Body of pancreas (tissue), 4 donors: ENCODE data around the gene GALNT5. TPM values are rescaled to one million over a fixed set of nuclear protein-coding genes. Genes with fewer than 3 reads are reported as not detected.

Experiments
- ATAC-seq: fragments of 150-250 bp; one replicate; pipeline ENCODE4 v1.9.1; 2016
- DNase-seq, 4 donors: peaks; one replicate each; pipeline ENCODE4 v3.0.0-alpha.2; 2019
- H3K27ac ChIP-seq, 4 donors: fragments of 200-600 bp; sonication (generic); 1 replicate in 3 of 4; 2 replicates in 1 of 4; pipeline versions ENCODE4 v1.5.1 to v1.6.1; 2016 to 2019; ENCODE audit warnings: mild to moderate bottlenecking in 1 of 4, mixed read lengths in 1 of 4, moderate library complexity in 1 of 4
- H3K27me3 ChIP-seq, 2 donors: fragments of 200-600 bp; sonication (generic); one replicate each; pipeline ENCODE4 v1.6.0; 2016; ENCODE audit warnings: mild to moderate bottlenecking in 1 of 2
- H3K36me3 ChIP-seq, 2 donors: fragments of 200-600 bp; sonication (generic); replicated peaks in 1 of 2; 2 replicates each; pipeline ENCODE4 v1.5.1; 2016; ENCODE audit warnings: low read depth in 2 of 2; ENCODE audit not compliant: insufficient read depth in 1 of 2
- H3K4me1 ChIP-seq: fragments of 200-600 bp; sonication (generic); one replicate; pipeline ENCODE4 v1.6.0; 2016
- H3K4me3 ChIP-seq, 2 donors: fragments of 200-600 bp; sonication (generic); 1 replicate in 1 of 2; 2 replicates in 1 of 2; pipeline ENCODE4 v1.5.1; 2016 to 2019
- H3K9me3 ChIP-seq, 3 donors: fragments of 200-600 bp; sonication (generic); 1 replicate in 2 of 3; 2 replicates in 1 of 3; pipeline ENCODE4 v1.5.1; 2016
- POLR2A ChIP-seq, 3 donors: fragments of 450-650 bp; IDR thresholded peaks; one replicate each; pipeline ENCODE4 v1.6.1; 2016; ENCODE audit warnings: antibody characterized with exemption in 3 of 3, mild to moderate bottlenecking in 2 of 3
- WGBS, 2 donors: methylation state at CpG; one replicate each; pipeline ENCODE4 v1.1.5; 2017; 5-methylcytosine and 5-hydroxymethylcytosine counted together
- intact Hi-C: fragments of 100-400 bp; cut with DNase I; formaldehyde crosslinking; loops from one replicate; pipeline ENCODE4 v1.15.1; 2023
- total RNA-seq, 2 donors: library from RNA; depleted of rRNA; stranded (reverse); fragments of >200 nt; gene quantifications; one replicate each; pipeline ENCODE4 v1.1.0, GENCODE V29; 2016
- TF ChIP-seq, protein P1 (sequence below), 7 experiments: fragments of 450-650 bp in 4 of 7; fragments of 200-600 bp in 3 of 7; sonication (generic) in 3 of 7; IDR thresholded peaks; one replicate each; pipeline ENCODE4 v1.5.1; 2016 to 2019; ENCODE audit warnings: antibody characterized with exemption in 7 of 7

Gene GALNT5
- total RNA-seq, 2 donors from 2014 or later, result 3.1 TPM; not detected in 1

DNA sequence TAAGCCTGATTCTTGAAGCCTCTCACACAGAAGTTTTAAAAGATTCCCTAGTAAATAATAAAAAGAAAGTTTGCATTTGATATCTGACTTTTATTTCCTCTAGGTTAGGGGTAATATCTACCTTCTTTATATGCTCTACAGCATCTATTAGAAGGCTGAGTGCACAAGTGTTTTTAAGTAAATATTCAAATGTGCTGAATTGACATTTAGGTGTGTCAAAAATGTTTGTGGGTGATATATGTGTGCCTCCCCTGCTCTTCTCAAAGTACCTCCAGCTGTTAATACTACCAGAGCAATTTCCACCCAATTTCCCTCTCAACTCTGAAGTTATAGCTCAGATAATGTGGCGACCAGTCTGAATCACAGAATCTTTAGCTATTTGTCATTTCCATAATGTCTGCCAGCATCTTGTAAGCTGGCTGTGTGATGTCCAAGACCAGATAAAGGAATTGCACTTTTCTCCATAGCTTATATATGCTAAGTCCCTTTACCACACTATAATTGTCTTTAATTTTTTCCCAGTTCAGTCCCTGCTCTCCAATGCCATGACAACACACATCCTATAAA lies 92.5 kb downstream of the GALNT5 start:
- intact Hi-C loops, result loop anchor here (5.0 kb wide), 1 partner anchor 262 kb away; no protein-coding TSS in a partner anchor
- TF ChIP-seq, protein P1, sequence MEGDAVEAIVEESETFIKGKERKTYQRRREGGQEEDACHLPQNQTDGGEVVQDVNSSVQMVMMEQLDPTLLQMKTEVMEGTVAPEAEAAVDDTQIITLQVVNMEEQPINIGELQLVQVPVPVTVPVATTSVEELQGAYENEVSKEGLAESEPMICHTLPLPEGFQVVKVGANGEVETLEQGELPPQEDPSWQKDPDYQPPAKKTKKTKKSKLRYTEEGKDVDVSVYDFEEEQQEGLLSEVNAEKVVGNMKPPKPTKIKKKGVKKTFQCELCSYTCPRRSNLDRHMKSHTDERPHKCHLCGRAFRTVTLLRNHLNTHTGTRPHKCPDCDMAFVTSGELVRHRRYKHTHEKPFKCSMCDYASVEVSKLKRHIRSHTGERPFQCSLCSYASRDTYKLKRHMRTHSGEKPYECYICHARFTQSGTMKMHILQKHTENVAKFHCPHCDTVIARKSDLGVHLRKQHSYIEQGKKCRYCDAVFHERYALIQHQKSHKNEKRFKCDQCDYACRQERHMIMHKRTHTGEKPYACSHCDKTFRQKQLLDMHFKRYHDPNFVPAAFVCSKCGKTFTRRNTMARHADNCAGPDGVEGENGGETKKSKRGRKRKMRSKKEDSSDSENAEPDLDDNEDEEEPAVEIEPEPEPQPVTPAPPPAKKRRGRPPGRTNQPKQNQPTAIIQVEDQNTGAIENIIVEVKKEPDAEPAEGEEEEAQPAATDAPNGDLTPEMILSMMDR (IDR thresholded peaks at IDR 0.05), result no peak
- TF ChIP-seq POLR2A (IDR thresholded peaks at IDR 0.05), result no peak
- H3K4me3 ChIP-seq, result no peak overlapping the region
- no peak for DNase-seq
- H3K4me1 ChIP-seq, result no peaks in the 10 kb centered on the region
- H3K36me3 ChIP-seq, result no peaks in the 10 kb centered on the region
- WGBS, 2 donors, result 73 to 76% methylated on average over 1 of the region's 1 CpG
- no peaks in the 10 kb centered on the region for H3K27me3 ChIP-seq
- no peak overlapping the region for H3K27ac ChIP-seq
- no peak for ATAC-seq
- no peaks in the 10 kb centered on the region for H3K9me3 ChIP-seq

DNA sequence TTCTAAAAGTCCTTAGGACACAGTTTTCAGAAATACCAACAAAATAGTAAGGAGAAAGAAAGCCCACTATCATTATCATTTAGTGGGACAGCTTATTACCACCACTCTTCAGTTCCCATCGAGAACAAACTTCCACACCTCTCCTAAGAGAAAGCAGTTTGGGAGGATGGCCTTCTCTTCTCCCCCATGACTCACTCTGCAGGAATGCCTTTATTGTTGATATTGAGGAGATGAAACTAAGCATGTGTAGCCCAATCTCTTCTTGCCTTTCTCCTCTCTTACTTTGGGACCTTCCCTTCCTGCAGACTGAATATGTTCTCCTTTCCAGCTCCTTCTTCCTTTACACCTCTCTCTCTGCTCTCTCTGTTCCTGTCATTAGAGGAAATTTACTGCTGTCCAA lies 98.1 kb downstream of the GALNT5 start:
- Histone ChIP-seq H3K4me1 (no peaks in the 10 kb centered on the region), H3K27me3 (no peaks in the 10 kb centered on the region), H3K4me3 (no peak overlapping the region), H3K36me3 (no peaks in the 10 kb centered on the region), H3K9me3 (no peaks in the 10 kb centered on the region), H3K27ac (no peak overlapping the region)
- DNase-seq, result no peak
- intact Hi-C loops, result no loop called here
- ATAC-seq, result no peak
- 48 to 76% methylated on average over 1 of the region's 1 CpG for WGBS, 2 donors
- no peak for TF ChIP-seq POLR2A (IDR thresholded peaks at IDR 0.05)
- TF ChIP-seq, protein P1 (IDR thresholded peaks at IDR 0.05), result no peak

DNA sequence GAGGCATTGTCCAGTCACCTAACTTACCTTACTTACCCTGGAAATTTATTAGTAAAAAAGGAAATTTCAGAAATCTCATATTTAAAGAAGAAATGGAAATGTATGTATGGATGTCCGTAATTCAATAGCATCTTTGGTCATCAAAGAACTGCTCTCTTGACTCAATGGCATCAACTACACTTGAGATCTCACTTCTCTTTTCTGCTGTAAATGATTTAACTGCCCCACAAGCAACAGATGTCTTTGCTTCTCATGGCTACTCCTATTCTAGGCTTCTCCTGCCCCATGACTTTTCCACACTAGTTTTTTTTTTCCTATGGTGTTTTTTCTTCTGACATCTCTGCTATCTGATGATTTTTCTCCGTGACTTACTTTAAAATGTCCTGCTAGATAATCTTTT lies 102.1 kb downstream of the GALNT5 start:
- Histone ChIP-seq H3K4me1 (no peaks in the 10 kb centered on the region), H3K9me3 (no peaks in the 10 kb centered on the region), H3K36me3 (no peaks in the 10 kb centered on the region), H3K27me3 (no peaks in the 10 kb centered on the region), H3K4me3 (no peak overlapping the region), H3K27ac (no peak overlapping the region)
- WGBS, 2 donors, result 87 to 91% methylated on average over 2 of the region's 2 CpGs
- TF ChIP-seq POLR2A (IDR thresholded peaks at IDR 0.05), result no peak
- TF ChIP-seq, protein P1 (IDR thresholded peaks at IDR 0.05), result no peak
- intact Hi-C loops, result no loop called here
- no peak for ATAC-seq
- DNase-seq, result no peak

DNA sequence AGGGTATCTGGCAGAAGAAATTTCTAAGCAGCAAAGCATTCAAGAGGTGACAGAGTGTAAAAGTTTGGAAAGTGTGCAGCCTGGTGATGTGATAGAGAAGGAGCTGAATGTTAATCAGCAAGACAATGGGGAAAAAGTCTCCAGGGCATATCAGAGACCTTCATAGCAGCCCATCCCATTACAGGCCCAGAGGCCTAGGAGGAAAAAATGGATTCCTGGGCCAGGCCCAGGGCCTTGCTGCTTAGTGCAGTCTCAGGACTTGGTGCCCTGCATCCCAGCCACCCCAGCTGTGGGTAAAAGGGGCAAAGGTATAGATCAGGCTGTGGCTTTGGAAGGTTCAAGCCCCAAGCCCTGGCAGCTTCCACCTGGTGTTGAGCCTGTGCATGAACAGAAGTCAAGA lies 104.0 kb downstream of the GALNT5 start:
- TF ChIP-seq, protein P1 (IDR thresholded peaks at IDR 0.05), result no peak
- TF ChIP-seq POLR2A (IDR thresholded peaks at IDR 0.05), result no peak
- Histone ChIP-seq H3K4me3 (no peak overlapping the region), H3K27me3 (no peaks in the 10 kb centered on the region), H3K9me3 (no peaks in the 10 kb centered on the region), H3K36me3 (no peaks in the 10 kb centered on the region), H3K4me1 (no peaks in the 10 kb centered on the region), H3K27ac (no peak overlapping the region)
- intact Hi-C loops, result no loop called here
- DNase-seq (no peak), ATAC-seq (no peak)

DNA sequence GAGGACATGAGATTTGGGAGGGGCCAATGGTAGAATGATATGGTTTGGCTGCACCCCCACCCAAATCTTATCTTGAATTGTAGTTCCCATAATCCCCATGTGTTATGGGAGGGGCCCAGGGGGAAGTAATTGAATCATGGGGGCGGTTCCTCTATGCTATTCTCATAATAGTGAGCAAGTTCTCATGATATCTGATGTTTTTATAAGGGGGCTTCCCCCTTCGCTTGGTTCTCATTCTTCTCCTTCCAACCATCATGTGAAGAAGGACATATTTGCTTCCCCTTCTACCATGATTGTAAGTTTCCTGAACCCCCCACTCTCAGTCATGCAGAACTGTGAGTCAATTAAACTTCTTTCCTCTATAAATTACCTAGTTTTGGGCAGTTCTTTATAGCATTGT lies 105.1 kb downstream of the GALNT5 start:
- WGBS, 2 donors, result 88 to 97% methylated on average over 2 of the region's 2 CpGs
- TF ChIP-seq POLR2A (IDR thresholded peaks at IDR 0.05), result no peak
- TF ChIP-seq, protein P1 (IDR thresholded peaks at IDR 0.05), result no peak
- Histone ChIP-seq H3K4me3 (no peak overlapping the region), H3K36me3 (no peaks in the 10 kb centered on the region), H3K4me1 (no peaks in the 10 kb centered on the region), H3K27me3 (no peaks in the 10 kb centered on the region), H3K9me3 (no peaks in the 10 kb centered on the region), H3K27ac (no peak overlapping the region)
- no peak for DNase-seq
- ATAC-seq, result no peak
- intact Hi-C loops, result no loop called here
